GM21423 (cell line): Measurements from ENCODE around the gene CDK18.
"Not testable (repeated sequence)": the region's sequence is repeated elsewhere in the genome, so short reads cannot be mapped to it uniquely, and the experiment has no call there.

Source experiments
- ATAC-seq: cut with Tn5 transposase; IDR thresholded peaks from one replicate; pipeline ENCODE4 v1.9.1; 2021; ENCODE audit warnings: mild to moderate bottlenecking, moderate library complexity; ENCODE audit not compliant: unreplicated experiment

Gene CDK18

DNA sequence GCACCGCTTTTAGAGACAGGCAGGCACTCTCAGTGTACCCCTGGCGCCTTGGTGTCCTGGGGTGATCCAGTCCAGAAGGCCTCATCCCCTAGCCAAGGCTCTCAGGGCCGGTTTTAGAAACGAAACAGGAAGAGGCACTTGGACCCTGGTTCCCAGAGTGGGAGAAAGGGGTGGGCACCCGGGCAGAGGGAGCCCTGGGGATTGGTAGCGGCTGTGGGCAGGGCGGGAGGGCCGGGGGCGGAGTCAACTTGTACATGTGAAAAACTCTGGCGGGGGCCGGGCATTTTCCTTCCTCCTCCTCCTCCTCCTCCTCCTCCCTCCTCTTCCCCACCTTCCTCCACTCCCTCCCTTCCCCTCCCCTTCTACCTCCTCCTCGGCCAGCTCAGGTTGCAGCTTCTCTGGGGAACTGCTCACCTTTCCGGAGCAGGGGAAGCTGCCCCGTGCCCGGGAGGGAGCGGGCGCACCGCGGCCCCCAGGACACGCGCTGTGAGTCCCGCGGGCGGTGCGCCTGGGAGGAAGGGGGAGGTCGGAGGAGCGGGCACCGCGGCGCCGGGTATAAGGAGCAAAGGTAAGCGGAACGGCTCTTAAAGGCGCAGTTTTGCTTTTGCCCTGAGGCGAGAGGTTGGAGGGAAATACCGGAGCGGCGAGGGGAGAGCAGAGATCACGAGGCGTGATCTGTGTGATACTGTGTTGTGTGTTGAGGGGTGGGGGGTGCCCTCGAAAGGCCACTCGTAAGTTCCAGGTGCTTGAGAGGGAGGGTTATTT is at the start of gene CDK18:
TSS of gene CDK18 (plus strand) at position 359 of the 765 bp plus-strand sequence. CDS start 18,499 bp downstream, outside the sequence.
- ATAC-seq = no peak

GRCh38 chr1:205454903-205455335 is 49.5 kb upstream of the CDK18 start:
- no peak for ATAC-seq

- ATAC-seq = no peak
Measured at GRCh38 chr1:205455581-205456382, 48.7 kb upstream of the CDK18 start, which contains the start of gene BLACAT1. BLACAT1 (minus strand) TSS chr1:205456045.

DNA sequence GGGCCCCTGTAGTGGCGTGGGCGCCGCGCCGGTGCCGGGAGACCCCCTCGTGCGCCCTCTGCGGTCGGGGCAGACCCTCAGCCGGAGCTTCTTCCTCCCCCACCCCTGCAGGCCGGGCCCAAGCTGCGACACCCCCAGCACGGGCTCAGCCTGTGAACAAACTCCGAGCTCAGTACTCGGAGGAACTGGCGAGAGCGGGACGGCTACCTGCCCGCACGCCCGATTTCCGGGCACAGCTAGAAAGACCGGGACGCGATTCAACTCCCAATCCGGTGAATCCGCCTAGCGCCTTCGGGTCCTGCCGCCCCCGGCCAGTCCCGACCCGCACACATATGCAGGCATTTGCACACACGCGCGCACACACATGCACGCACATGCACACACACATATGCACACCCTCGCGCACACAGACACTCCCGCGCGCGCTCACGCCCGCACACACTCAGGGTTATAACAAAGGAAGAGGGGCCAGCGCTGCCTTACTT is 48.0 kb upstream of the CDK18 start:
- no peak for ATAC-seq

DNA sequence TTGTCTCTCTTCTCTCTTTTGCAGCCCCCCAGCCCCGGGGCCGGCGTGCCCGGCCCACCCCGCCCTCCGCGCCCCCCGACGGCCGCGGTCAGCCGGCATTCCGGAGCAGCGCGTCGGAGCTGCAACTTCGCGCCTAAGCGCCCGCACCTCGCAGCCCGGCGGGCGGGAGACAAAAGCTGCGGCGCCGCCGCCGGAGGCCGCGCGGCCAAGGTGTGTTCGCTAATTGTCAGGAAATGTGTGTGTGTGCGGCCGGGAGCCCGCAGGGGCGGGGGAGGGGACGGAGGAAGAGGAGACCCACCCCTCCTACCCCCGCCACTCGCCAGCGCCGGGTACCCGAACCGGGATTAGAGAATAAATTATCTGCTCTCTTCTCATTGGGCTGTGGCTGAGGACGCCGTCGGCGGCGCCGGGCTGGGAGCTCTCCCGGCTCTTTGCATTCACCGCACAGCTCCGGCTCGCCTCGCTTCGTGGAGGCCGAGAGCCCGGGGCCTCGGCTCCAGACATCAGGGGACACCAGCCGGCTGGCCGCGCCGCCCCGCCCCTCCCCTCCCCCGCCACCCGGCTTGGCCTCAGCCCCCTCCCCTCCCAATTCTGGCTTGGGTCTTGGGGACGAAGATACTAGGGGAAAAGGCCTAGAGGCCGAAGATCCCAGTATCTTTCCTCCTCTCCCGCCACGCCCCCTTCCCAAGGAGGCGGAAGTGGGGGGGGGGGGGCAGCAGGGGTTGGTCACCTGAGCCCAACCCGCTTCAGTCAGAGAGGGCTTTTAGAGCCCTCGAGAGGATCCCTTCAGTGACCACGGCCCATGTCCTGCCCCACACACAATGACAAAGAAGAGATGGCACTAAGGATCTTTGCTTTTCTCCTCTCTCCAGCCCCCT is 47.4 kb upstream of the CDK18 start:
- ATAC-seq = no peak

GRCh38 chr1:205458777-205459566 is 45.5 kb upstream of the CDK18 start:
- no peak for ATAC-seq

- ATAC-seq = no peak
Measured at GRCh38 chr1:205465392-205465791, 39.1 kb upstream of the CDK18 start.

GRCh38 chr1:205466595-205467220 is 37.8 kb upstream of the CDK18 start:
- no peak for ATAC-seq

DNA sequence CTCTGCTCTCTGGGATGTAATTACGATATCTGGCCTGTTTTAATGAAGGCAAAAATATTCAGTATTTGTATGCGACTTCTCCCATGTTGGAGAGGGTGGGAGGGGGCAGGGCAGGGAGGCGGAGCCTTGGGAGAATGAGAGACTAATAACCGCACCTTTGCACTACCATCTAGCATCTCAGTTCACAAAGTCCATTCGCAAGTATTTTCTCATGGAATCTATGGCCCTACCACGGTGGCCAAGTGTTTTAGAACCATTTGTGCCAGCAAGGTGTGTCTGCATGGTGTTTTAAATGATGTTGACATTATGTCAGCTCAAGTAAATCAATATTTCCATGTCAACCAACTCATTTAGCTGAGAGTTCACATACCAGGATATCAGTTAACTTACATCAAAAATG is 34.3 kb upstream of the CDK18 start:
- ATAC-seq = no peak

- no peak for ATAC-seq
Measured at GRCh38 chr1:205472737-205473441, 31.6 kb upstream of the CDK18 start.

- ATAC-seq = no peak
Measured at GRCh38 chr1:205473475-205473874, 31.0 kb upstream of the CDK18 start.

DNA sequence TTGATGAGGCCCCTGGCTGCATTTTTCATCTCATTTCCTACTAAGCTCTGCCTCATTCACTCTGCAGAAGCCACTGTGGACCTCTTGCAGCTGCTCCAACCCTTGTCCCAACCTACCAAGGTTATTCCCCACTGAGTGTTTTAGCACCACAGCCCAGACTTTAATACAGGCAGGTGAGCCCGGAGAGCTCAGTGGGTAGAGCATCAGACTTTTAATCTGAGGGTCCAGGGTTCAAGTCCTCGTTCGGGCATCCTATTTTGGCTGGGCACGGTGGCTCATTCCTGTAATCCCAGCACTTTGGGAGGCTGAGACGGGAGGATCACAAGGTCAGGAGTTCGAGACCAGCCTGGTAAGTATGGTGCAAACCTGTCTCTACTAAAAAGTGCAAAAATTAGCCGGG is 30.5 kb upstream of the CDK18 start:
- ATAC-seq = no peak

DNA sequence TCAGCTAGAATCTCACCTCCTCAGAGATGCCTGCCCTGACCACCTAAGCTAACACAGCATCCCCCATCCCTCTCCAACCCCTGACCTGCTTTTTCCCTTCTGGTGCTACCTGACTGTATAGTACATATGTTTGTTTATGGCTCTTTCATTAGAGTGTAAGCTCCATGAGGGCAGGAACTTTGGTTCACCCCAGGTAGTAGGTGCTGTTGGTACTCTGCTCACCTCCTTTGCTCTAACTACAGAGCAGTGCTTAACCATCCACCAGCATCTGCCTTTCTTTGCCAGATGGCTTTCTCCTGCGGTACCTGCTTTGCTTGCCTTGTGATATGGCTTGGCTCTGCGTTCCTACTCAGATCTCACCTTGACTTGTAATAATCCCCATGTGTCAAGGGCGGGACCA is 29.9 kb upstream of the CDK18 start:
- no peak for ATAC-seq

GRCh38 chr1:205475855-205476254 is 28.6 kb upstream of the CDK18 start:
- ATAC-seq = no peak

GRCh38 chr1:205476648-205477047 is 27.8 kb upstream of the CDK18 start:
- ATAC-seq = no peak

- no peak for ATAC-seq
Measured at GRCh38 chr1:205477121-205477758, 27.2 kb upstream of the CDK18 start.

DNA sequence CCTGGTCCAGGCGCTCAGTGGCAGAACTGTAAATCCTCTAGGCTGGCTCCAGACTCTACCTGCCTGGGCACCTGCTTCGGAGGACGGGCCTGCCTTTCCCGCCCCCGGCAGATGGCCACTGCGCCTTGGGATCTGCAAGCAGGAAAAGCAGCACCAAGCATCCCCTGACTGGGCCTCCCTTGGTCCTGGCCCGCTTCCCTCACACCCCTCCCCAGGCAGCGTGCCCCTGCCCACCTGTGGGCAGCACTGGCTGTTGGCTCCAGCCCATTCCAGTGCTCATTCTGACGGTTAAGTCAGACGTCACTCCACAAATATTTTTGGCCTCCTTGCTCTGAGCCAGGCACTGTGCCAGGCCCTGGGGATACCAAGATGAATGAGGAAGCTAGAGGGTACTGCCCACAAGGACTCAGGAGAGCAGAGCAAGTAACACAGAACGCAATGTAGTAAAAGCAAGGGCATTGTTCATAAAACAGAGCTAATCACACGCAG is 26.7 kb upstream of the CDK18 start:
- no peak for ATAC-seq

DNA sequence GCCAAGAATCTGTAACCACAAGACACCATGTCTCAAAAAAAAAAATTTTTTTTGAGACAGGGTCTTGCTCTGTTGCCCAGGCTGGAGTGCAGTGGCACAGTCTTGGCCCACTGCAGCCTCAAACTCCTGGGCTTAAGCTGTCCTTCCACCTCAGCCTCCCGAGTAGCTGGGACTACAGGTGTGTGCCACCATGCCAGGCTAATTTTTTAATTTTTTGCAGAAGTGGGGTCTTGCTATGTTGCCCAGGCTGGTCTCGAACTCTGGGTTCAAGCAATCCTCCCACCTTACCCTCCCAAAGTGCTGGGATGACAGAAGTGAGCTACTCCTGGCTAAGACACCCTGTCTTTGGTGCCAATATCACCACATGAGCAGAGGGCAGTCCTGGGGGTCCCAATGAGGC is 25.5 kb upstream of the CDK18 start:
- ATAC-seq = not testable (repeated sequence)
